Suprapubic skin (tissue), 4 donors: Measurements from ENCODE around the gene UNCX.

ENCODE experiments used
- CTCF ChIP-seq, 2 donors: fragments of 200-600 bp in 1 of 2; fragments of 450-650 bp in 1 of 2; sonication (generic) in 1 of 2; IDR thresholded peaks; one replicate each; pipeline ENCODE4 v1.5.1; 2016 to 2019; ENCODE audit warnings: antibody characterized with exemption in 2 of 2, mild to moderate bottlenecking in 1 of 2, moderate library complexity in 1 of 2
- EP300 ChIP-seq: sonication (generic); formaldehyde crosslinking; IDR thresholded peaks from one replicate; pipeline ENCODE4 v1.6.1; 2017; ENCODE audit warnings: antibody characterized with exemption
- POLR2A ChIP-seq, 2 donors: fragments of 450-650 bp; IDR thresholded peaks; one replicate each; pipeline ENCODE4 v1.6.1; 2017; ENCODE audit warnings: antibody characterized with exemption in 2 of 2, mild to moderate bottlenecking in 2 of 2, moderate library complexity in 2 of 2
- POLR2AphosphoS5 ChIP-seq, 3 donors: sonication (generic); formaldehyde crosslinking; IDR thresholded peaks; one replicate each; pipeline ENCODE4 v1.6.1; 2017; ENCODE audit warnings: antibody characterized with exemption in 3 of 3

GRCh38 chr7:1242256-1242605 is 9.6 kb downstream of the UNCX start:
- TF ChIP-seq CTCF (IDR thresholded peaks at IDR 0.05) (no peak), POLR2AphosphoS5 (IDR thresholded peaks at IDR 0.05) (no peak), POLR2A (IDR thresholded peaks at IDR 0.05) (no peak), EP300 (no peak)
